GM18951 (cell line): Measurements from ENCODE around the gene RIN3.

Experiments
- POLR2A ChIP-seq: IDR thresholded peaks from 4 replicates; pipeline ENCODE4 v1.6.1; 2011; ENCODE audit warnings: mild to moderate bottlenecking; ENCODE audit not compliant: insufficient read length, insufficient read depth; ENCODE audit errors: extremely low read depth
- in situ Hi-C: fragments of 300-500 bp; cut with MboI; formaldehyde crosslinking; loops from one replicate; pipeline ENCODE4 v1.12.0; 2022; ENCODE audit warnings: low sequenced_read_pairs, mixed read lengths, inconsistent platforms; ENCODE audit not compliant: unreplicated experiment

The RIN3 gene

GRCh38 chr14:92505826-92506225 lies 7.8 kb upstream of the RIN3 start:
- in situ Hi-C loops, result no loop called here
- TF ChIP-seq POLR2A, result no peak

DNA sequence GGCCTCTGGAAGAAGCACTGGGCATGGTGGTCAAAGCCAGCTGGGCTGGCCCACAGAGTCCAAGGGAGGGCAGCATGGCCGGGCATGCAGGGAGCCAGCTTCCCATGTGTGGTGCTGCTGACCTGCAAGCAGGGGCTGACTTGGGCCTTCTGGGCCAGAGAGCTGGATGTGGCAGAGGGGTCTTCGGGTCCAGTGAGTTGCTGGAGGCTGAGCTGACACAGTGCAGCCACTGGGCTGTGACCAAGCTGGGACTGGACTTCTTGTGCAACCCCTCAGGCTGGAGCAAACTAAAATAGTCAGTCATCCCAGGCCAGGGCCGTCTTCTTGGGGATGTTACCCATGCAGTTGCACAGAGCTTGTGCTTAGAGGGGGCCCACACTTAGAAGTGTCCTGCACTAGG lies 7.3 kb upstream of the RIN3 start:
- TF ChIP-seq POLR2A, result no peak
- in situ Hi-C loops, result no loop called here

GRCh38 chr14:92507174-92507768 lies 6.3 kb upstream of the RIN3 start:
- TF ChIP-seq POLR2A, result no peak
- in situ Hi-C loops, result no loop called here

GRCh38 chr14:92510972-92511371 lies 2.6 kb upstream of the RIN3 start:
- no peak for TF ChIP-seq POLR2A
- in situ Hi-C loops, result no loop called here

GRCh38 chr14:92511453-92512238 lies 1.9 kb upstream of the RIN3 start:
- in situ Hi-C loops, result no loop called here
- TF ChIP-seq POLR2A, result no peak

DNA sequence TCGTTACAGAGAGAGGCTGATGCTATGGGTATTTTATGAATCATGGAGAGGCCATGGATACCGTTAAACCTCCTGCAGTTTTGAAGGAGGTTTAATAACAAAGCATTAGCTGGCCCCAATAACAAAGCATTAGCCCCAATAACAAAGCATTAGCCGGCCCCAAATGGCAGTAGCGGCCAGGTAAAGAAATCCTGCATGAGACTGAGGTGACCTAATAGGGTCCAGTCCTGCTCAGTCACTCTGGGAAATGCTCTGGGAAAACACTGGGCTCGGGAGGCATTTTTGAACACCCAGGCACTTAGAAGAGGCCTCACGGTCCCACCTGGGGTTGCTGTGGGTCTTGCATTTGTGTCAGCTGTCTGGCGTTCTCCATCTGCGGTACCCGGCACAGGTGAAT lies 776 bp upstream of the RIN3 start:
- in situ Hi-C loops, result no loop called here
- TF ChIP-seq POLR2A, result no peak

GRCh38 chr14:92513966-92514843 lies 624 bp downstream of the RIN3 start:
- TF ChIP-seq POLR2A, result no peak
- in situ Hi-C loops, result no loop called here

- in situ Hi-C loops, result no loop called here
- no peak for TF ChIP-seq POLR2A
Measured at GRCh38 chr14:92514844-92515514, 1.4 kb downstream of the RIN3 start.

GRCh38 chr14:92515546-92516343 lies 2.2 kb downstream of the RIN3 start:
- in situ Hi-C loops, result no loop called here
- TF ChIP-seq POLR2A, result no peak

DNA sequence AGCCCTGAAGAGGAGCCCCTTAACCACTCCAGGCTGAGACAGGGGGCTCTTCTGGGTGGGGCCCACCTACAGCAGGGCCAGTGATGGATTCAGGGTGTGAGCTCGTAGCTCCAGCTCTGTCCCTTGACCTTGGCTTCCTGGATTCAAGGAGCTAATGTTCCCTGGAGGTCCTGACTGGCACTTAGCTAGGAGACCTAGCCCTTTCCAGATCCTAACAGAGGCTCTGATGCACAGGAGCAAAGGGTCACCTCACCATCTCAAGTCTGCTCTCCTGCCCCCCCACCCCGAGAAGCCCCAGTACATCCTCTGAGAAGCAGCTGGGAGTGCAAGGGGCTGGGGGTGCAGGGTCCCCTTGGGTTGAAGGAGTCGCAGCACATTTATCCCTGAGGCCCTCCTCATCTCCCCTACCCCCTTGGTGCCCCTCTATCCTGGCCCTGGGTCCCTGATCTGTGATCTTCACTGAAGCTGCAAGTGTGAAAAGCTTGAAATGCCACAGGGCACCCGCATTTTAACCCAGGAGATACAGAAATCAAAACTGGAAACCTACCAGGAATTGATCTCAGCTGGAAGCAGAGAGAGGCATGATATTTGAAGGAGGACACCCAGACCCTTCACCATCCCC lies 2.9 kb downstream of the RIN3 start:
- in situ Hi-C loops, result no loop called here
- TF ChIP-seq POLR2A, result no peak

DNA sequence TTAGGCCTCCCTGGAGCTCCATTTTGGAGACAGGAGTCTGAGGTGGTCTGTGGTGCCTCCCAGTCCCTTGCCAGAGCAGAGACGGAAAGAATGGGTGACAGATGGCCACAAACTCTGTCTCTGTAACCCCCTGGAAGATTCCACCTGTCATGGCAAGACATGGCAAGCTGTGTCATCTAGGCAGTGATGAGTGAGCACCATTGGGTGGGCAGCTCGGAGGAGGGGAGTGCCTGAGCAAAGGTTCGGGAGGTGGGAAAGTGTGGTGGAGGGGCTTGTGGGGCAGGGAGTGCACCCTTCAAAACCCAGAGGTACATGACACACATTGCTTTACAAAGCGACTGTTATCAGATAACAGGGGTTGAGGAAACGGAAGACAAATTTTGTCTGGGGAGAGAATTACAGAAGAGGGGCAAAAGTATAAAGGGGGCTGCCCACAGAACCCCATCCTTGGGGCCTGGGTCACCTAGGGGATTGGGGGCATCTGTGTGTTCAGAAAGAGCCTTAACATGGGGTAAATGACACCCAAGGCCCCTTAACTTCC lies 3.5 kb downstream of the RIN3 start:
- TF ChIP-seq POLR2A, result no peak
- in situ Hi-C loops, result no loop called here

DNA sequence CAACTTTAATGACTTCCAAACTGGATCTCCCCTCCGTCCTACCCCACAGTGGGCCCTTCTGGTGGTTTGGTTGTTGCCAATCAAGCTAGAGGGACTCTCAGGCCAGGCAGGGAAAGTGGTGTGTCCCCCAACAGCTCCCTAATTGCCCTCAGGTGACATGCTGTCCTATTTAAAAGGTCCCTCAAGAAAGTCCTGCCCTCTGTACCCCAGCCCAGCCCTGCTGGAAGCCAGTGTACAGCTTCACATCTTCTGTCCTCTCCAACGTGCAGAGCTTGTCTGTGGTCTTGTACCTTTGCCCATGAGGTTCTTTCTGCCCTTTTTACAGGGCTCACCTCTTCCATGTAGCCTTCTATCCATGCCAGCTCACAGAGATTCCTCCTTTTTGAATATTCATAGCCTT lies 4.2 kb downstream of the RIN3 start:
- no peak for TF ChIP-seq POLR2A
- in situ Hi-C loops, result no loop called here
